ENCODE measurements around the gene CAPN5. TPM values are rescaled to one million over a fixed set of nuclear protein-coding genes. Genes with fewer than 3 reads are reported as not detected.
A peak's percentile ranks its signal among the peaks of the same experiment; 100 is the strongest.

Gene CAPN5
- total and polyA plus RNA-seq, 10 of the 15 experiments (the other 5 are each of a cell fraction or from before 2014, with no cell fraction given) = 0.02 to 0.33 (median 0.07) TPM; not detected in 3

DNA sequence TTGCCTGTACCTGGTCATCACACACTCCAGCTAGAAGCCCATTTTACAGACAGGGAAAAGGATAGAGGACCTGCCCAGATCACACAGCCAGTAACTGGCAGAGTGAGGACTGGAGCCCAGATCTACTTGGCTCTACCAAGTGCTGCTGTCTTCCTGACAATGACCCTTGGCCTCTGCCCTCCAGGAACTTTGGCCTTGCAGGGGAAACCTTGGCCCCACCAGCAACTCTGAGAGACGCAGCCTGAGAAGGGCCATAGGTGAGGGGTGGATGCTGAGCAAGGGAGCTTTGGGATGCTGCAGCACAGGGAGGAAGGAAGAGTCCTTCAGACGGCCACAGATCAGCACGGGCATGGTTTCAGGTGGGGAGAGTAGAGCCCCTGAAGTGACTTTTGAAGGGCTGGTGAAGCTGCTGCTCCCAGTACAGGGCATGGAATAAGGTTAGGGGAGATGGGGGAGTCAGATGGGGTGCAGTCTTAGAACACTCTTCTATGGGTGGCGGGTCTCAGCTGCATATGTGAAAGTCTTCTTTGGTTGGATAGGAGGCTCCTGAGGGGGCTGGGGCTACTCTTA, 2.0 kb upstream of the CAPN5 start:
- no peak overlapping the region for H3K27ac ChIP-seq (ENCODE audit: control insufficient read depth, insufficient read depth)
- H3K36me3 ChIP-seq (ENCODE audit: control insufficient read depth in 2 of 2, insufficient read depth in 2 of 2, low read length in 1 of 2) = no peaks in the 10 kb centered on the region
- DNase-seq (ENCODE audit: low read depth, low spot score) (no peak), ATAC-seq (no peak), FAIRE-seq (no peak)
- H3K27me3 ChIP-seq (replicated peaks in 1 of 2; ENCODE audit: control insufficient read depth in 2 of 2, insufficient read depth in 2 of 2, low read length in 1 of 2) = peaks cover 0 to 1% of the 10 kb centered on the region in 2 experiments; a peak in 2 of 4 replicates
- WGBS (ENCODE audit: insufficient coverage, insufficient replicate concordance, low lambda C conversion rate, missing lambda C conversion rate) = 32% methylated on average over 4 of the region's 4 CpGs
- BruUV-seq (replicated peaks) = no TSS peak
- CTCF ChIA-PET = interaction anchor here (0.5 to 5.7 kb wide), 6 partner anchors 14 to 1581 kb away, joined by 3 to 38 read pairs (median 4); no protein-coding TSS in a partner anchor
- H3K79me2 ChIP-seq (ENCODE audit: control insufficient read depth, insufficient read depth, low read length) = no peaks in the 10 kb centered on the region
- H3K9me3 ChIP-seq (replicated peaks; ENCODE audit: control insufficient read depth, insufficient read depth, low read length) = no peaks in the 10 kb centered on the region
- RAD21 ChIA-PET (ENCODE audit: unreplicated experiment) = interaction anchor here (0.7 to 1.0 kb wide), 2 partner anchors 25 to 27 kb away, joined by 3 read pairs; no protein-coding TSS in a partner anchor
- no peak overlapping the region for H3K4me3 ChIP-seq
- H2AFZ ChIP-seq (ENCODE audit: control insufficient read depth, low read depth, low read length) = no peak overlapping the region
- H3K4me1 ChIP-seq (ENCODE audit: control insufficient read depth, insufficient read depth, low read length) = peaks cover 6% of the 10 kb centered on the region
- no peaks in the 10 kb centered on the region for H4K20me1 ChIP-seq (ENCODE audit: control insufficient read depth, insufficient read depth)
- SMC1A ChIA-PET (ENCODE audit: uncharacterized antibody, unreplicated experiment) = interaction anchor here (0.8 to 1.7 kb wide), 3 partner anchors 10 to 145 kb away, joined by 4 read pairs; no protein-coding TSS in a partner anchor
- in situ Hi-C loops (cut with MboI) (no loop called here), intact Hi-C loops (cut with micrococcal nuclease; ENCODE audit: unreplicated experiment) (no loop called here)
- POLR2A ChIA-PET = no interaction called here
- no peak overlapping the region for H3K9ac ChIP-seq (ENCODE audit: control insufficient read depth, insufficient read depth, low read length)
- TF ChIP-seq, protein P1, sequence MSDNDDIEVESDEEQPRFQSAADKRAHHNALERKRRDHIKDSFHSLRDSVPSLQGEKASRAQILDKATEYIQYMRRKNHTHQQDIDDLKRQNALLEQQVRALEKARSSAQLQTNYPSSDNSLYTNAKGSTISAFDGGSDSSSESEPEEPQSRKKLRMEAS (IDR thresholded peaks at IDR 0.05; ENCODE audit: low read depth, low read length) = no peak
- no peak for TF ChIP-seq ZNF24 (IDR thresholded peaks at IDR 0.05)
- no peak overlapping the region for H3K4me2 ChIP-seq (ENCODE audit: control insufficient read depth, insufficient read depth)

DNA sequence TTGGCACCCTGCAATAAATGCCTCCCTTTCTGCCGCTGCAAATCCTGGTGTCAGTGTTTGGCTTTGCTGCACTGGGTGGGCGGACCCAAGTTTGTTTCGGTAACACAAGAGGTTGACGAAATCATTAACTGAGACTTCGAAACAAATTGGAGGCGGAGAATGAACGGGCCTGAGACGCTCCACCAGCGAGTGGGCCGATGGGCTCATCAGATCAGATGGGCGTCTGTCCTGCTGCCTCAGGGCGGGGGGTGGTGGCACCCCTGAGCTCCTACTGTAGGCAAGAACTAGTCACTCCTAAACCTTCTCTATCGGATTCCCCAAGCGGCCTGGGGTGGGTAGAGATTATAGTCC, 918 bp upstream of the CAPN5 start:
- peak; percentile 16 for ATAC-seq
- H3K4me3 ChIP-seq = peak overlapping the region; percentile 64
- DNase-seq (ENCODE audit: low read depth, low spot score) = no peak
- H3K27ac ChIP-seq (ENCODE audit: control insufficient read depth, insufficient read depth) = no peak overlapping the region
- peaks cover 6% of the 10 kb centered on the region for H3K4me1 ChIP-seq (ENCODE audit: control insufficient read depth, insufficient read depth, low read length)
- no TSS peak for BruUV-seq (replicated peaks)
- ChIA-PET SMC1A (ENCODE audit: uncharacterized antibody, unreplicated experiment) (interaction anchor here (0.9 to 1.7 kb wide), 2 partner anchors 18 to 147 kb away, joined by 3 to 4 read pairs; no protein-coding TSS in a partner anchor), RAD21 (ENCODE audit: unreplicated experiment) (interaction anchor here (1.0 kb wide), 1 partner anchor 26 kb away, joined by 3 read pairs; no protein-coding TSS in a partner anchor), CTCF (interaction anchor here (1.0 to 5.7 kb wide), 3 partner anchors 18 to 145 kb away, joined by 3 to 38 read pairs (median 11); no protein-coding TSS in a partner anchor), POLR2A (no interaction called here)
- FAIRE-seq = peak; percentile 84
- no peaks in the 10 kb centered on the region for H4K20me1 ChIP-seq (ENCODE audit: control insufficient read depth, insufficient read depth)
- WGBS (ENCODE audit: insufficient coverage, insufficient replicate concordance, low lambda C conversion rate, missing lambda C conversion rate) = 15% methylated on average over 14 of the region's 14 CpGs
- intact Hi-C loops (cut with micrococcal nuclease; ENCODE audit: unreplicated experiment) (loop anchor here (1.0 kb wide), 1 partner anchor 19 kb away; no protein-coding TSS in a partner anchor), in situ Hi-C loops (cut with MboI) (no loop called here)
- H3K9ac ChIP-seq (ENCODE audit: control insufficient read depth, insufficient read depth, low read length) = peak overlapping the region; percentile 72
- H3K27me3 ChIP-seq (replicated peaks in 1 of 2; ENCODE audit: control insufficient read depth in 2 of 2, insufficient read depth in 2 of 2, low read length in 1 of 2) = peaks cover 0 to 1% of the 10 kb centered on the region in 2 experiments; a peak in 2 of 4 replicates
- H3K4me2 ChIP-seq (ENCODE audit: control insufficient read depth, insufficient read depth) = peak overlapping the region; percentile 98
- no peaks in the 10 kb centered on the region for H3K36me3 ChIP-seq (ENCODE audit: control insufficient read depth in 2 of 2, insufficient read depth in 2 of 2, low read length in 1 of 2)
- H3K9me3 ChIP-seq (replicated peaks; ENCODE audit: control insufficient read depth, insufficient read depth, low read length) = no peaks in the 10 kb centered on the region
- H2AFZ ChIP-seq (ENCODE audit: control insufficient read depth, low read depth, low read length) = peak overlapping the region; percentile 96
- H3K79me2 ChIP-seq (ENCODE audit: control insufficient read depth, insufficient read depth, low read length) = no peaks in the 10 kb centered on the region
- TF ChIP-seq, protein P2, sequence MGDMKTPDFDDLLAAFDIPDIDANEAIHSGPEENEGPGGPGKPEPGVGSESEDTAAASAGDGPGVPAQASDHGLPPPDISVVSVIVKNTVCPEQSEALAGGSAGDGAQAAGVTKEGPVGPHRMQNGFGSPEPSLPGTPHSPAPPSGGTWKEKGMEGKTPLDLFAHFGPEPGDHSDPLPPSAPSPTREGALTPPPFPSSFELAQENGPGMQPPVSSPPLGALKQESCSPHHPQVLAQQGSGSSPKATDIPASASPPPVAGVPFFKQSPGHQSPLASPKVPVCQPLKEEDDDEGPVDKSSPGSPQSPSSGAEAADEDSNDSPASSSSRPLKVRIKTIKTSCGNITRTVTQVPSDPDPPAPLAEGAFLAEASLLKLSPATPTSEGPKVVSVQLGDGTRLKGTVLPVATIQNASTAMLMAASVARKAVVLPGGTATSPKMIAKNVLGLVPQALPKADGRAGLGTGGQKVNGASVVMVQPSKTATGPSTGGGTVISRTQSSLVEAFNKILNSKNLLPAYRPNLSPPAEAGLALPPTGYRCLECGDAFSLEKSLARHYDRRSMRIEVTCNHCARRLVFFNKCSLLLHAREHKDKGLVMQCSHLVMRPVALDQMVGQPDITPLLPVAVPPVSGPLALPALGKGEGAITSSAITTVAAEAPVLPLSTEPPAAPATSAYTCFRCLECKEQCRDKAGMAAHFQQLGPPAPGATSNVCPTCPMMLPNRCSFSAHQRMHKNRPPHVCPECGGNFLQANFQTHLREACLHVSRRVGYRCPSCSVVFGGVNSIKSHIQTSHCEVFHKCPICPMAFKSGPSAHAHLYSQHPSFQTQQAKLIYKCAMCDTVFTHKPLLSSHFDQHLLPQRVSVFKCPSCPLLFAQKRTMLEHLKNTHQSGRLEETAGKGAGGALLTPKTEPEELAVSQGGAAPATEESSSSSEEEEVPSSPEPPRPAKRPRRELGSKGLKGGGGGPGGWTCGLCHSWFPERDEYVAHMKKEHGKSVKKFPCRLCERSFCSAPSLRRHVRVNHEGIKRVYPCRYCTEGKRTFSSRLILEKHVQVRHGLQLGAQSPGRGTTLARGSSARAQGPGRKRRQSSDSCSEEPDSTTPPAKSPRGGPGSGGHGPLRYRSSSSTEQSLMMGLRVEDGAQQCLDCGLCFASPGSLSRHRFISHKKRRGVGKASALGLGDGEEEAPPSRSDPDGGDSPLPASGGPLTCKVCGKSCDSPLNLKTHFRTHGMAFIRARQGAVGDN (IDR thresholded peaks at IDR 0.05) = no peak
- TF ChIP-seq FOS (IDR thresholded peaks at IDR 0.05; ENCODE audit: borderline replicate concordance, extremely low read depth, insufficient read length) (no peak), SREBF1 (IDR thresholded peaks at IDR 0.05; ENCODE audit: low read length) (no peak), NR2F1 (conservative IDR thresholded peaks at IDR 0.05) (no peak), SIN3A (IDR thresholded peaks at IDR 0.05; ENCODE audit: low read depth, low read length) (no peak), MTA2 (IDR thresholded peaks at IDR 0.05; ENCODE audit: low read depth) (no peak), MEF2B (IDR thresholded peaks at IDR 0.05; ENCODE audit: partially characterized antibody, poor library complexity, severe bottlenecking) (no peak)
- TF ChIP-seq, protein P3, sequence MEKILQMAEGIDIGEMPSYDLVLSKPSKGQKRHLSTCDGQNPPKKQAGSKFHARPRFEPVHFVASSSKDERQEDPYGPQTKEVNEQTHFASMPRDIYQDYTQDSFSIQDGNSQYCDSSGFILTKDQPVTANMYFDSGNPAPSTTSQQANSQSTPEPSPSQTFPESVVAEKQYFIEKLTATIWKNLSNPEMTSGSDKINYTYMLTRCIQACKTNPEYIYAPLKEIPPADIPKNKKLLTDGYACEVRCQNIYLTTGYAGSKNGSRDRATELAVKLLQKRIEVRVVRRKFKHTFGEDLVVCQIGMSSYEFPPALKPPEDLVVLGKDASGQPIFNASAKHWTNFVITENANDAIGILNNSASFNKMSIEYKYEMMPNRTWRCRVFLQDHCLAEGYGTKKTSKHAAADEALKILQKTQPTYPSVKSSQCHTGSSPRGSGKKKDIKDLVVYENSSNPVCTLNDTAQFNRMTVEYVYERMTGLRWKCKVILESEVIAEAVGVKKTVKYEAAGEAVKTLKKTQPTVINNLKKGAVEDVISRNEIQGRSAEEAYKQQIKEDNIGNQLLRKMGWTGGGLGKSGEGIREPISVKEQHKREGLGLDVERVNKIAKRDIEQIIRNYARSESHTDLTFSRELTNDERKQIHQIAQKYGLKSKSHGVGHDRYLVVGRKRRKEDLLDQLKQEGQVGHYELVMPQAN (conservative IDR thresholded peaks at IDR 0.05) = no peak
